Activated CD8-positive, alpha-beta memory T cell treated with anti-CD3 and anti-CD28 coated beads, Interleukin-2, amount 50 U/mL, for 1 hour (primary cell): ENCODE data around the gene HIVEP3.

ENCODE experiments used
- DNase-seq: peaks from one replicate; pipeline ENCODE4 v3.0.0-alpha.2; 2020; ENCODE audit errors: extremely low read depth

The HIVEP3 gene

DNA sequence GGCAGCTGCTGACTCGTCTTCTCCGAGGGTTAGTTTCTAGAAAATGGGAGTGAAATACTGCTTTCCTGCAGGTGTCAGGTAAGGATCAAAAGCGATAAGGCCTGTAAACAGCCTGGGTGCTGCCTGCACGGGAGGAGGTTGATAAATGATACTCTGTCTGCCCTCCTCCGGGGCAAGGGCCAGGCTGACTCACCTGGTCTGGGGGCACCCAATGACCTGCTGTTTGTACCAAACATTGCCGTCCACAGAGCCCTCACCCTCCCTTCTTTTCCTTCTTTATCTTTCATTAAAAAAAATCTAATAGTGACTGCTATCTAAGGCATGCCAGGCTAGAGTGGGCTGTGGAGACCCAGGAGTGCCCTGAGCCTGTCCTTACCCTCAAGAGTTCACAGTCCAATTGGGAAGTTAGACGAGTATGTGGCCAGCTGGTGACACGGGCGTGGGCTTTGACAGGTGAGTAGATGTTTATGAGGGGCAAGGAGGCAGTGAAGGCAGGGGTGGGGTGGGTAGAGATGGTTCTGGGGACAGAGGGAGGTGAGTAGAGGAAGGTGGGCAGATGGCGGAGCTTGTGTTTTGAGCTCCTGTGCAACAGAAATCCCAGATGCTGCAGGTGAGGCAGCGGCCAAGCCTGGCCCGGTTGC lies 450.5 kb downstream of the HIVEP3 start:
- no peak for DNase-seq

DNA sequence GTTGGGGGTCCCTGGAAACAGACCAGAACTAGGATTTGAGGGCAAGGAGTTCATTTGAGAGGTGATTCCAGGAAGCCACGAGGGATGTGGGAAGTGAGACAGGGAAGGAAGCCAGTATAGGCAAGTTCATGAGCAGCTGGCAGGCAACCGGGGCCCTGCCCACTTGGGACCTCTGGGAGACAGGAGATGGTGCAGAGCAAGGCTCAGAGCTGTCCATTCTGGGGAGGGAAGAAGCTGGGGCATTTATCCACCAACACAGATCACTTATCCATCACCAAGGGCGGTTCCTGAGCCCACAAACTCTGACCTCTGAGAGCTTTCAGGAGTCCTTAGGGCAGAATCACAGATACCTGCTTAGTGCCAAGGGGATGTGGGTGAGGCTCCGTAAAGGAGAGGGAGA lies 451.0 kb downstream of the HIVEP3 start:
- no peak for DNase-seq

DNA sequence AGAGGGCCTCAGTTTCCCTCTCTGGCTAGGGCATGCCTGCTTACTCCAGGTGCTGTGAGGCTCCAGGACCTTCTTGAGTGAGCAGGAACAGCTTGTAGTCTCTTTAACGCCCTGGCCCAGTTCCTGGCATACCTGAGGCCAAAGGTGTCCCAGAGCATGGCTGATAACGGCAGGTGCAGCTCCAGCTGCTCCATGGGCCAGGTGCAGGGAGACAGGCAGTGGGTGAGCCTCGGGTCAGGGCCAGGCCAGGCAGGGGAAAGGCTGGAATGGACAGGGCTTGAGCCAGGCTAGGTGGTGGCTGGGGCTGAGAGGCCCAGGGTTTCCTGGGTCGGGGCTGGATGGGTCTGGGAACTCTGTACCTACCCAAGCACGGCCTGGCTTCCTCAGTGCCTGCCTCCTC lies 452.6 kb downstream of the HIVEP3 start:
- DNase-seq = no peak

DNA sequence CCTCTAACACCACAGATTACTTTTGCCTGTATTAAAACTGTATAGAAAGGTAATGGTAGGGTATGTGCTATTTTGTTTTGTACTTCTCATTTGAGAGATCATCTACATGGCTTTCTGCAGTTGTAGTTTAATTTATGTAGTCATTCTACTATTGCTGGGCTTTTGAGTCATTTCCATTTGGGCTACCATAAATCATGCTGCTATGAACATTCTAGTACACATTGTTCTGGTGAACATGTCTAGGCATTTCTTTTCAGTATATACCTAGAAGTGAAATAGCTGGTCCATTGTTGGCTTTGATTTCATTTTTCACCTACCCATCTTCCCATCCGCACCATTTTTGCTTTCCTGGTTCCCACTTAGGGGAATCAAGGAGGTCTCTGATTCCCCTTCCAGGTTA lies 453.0 kb downstream of the HIVEP3 start:
- no peak for DNase-seq

DNA sequence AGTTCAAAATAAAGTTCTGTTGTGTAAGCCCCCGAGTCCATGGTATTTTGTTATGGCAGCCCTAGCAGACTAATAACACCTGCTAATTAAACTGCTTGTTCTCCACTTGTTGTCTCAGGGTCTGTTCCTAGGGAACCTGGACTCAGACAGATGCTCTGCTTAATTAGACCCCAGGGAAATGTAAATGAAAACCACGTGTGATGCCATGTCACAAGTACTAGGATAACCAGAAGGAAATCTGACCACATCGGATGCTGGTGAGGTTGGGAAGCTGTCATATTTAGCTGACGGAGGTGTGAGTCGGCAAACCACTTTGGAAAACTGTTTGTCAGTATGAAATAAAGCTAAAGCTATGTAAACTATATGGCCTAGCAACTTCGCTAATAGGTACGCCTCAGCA lies 453.8 kb downstream of the HIVEP3 start:
- DNase-seq = no peak

DNA sequence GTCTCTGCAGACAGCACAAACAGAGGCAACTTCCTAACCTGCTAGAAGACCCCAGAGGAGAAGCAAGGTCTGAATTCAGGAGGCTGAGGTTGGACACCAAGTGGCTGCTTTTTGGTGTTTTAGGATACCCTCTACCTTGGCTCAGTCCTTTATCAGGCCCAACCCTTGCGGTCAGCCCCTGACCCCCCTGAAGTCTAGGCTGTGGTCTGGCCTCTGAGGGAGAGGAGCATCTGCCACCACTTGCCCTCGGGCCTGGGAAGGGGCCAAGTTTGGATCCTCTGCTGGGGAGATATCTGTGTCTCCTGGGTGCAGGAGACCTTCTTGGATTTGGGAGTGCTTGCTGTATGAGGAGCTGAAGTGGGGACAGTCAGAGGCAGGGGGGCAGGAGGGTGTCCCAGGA lies 455.2 kb downstream of the HIVEP3 start:
- DNase-seq = no peak

DNA sequence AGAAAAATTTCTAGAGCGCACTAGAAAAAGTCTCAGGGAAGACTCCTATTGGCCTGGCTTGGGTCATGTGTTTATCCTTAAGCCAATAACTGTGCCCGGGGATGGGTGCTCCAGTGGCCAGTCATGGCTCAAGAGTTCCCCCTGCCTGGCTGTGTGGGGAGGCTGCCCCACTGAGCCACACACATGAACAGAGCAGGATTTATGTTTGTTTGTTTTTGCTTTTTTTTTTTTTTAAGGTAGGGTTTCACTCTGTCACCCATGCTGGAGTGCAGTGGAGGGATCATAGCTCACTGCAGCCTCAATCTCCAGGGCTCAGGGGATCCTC lies 456.1 kb downstream of the HIVEP3 start:
- DNase-seq = no peak

DNA sequence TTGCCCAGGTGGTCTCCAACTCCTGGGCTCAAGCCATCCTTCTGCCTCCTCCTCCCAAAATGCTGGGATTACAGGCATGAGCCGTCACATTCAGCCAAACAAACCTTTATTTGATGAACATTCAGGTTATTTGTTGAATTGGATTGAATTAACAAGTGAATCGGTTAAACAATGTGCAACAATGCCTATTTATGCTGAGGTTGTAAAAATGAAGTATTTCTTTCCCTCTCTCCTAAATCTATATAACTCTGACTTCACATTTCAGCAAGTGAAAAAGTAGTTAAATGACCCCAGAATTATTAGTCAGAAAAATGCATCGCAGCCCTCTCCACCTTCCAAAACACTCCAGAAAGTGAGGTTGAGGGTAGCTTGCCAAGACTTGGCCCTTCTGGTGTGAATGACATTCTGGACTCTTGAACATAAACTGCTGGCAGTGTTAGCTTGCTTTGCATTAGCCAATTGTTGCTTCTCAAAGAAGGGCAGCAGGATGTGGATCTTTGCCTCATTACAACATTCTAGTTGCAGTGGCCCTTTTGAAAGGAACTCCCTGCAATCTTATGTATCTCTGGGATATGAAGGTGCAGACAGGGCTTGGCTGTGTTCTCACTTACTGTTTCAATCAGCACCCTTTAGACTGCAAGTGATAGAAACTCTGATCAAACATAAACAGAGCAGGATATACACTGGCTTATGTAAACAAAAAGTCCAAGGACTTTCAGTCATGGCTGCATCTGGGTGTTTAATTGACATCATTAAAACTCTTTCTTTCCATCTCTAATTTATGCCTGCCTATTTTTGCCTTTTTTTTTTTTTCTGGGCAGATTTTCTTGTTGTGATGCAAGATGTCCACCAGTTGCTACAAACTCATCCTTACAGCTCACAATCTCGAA lies 456.7 kb downstream of the HIVEP3 start:
- DNase-seq = no peak

DNA sequence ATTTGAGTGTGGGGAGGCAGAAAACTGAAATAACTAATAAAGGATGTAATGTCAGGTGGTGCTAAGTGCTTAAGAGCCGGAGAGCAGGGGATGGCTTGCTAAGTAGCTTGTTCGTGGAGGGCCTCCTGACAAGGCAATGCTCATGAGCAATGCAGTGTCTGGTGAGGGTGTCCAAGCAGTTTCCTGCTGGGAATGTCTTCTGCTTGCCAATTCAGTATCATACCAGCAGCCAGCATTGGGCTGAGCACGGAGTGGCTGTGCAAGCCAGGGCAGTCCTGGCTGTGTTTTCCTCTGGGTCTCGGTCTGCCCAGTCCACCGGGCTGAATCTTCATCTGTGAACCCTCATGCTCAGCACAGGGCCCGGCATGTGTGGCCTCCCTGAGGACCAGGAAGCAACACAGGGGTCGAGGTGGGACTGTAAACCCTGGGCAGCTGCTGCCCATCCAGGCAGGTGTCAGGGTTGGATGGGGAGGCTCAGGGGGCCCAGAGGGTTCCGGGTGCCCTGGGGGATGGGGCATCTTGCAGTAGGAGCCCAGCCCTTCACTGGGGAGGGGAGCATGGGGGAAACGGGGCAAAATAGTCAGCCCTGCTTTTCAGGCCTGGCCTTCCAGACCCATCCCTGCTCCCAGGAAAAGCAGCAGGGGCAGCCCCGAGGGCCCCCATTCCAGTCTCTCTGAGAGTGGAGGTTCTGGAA lies 461.7 kb downstream of the HIVEP3 start:
- DNase-seq = no peak
